Ovary (tissue), 3 donors: ENCODE data around the gene SMIM7.

ENCODE experiments used
- EP300 ChIP-seq: sonication (generic); formaldehyde crosslinking; IDR thresholded peaks from one replicate; pipeline ENCODE4 v1.6.1; 2017; ENCODE audit warnings: antibody characterized with exemption
- TF ChIP-seq, protein P1 (sequence below), 3 donors: fragments of 450-650 bp in 2 of 3; fragments of 200-600 bp in 1 of 3; IDR thresholded peaks; one replicate each; pipeline versions ENCODE4 v1.5.1 to v1.8.0; 2016 to 2022; ENCODE audit warnings: antibody characterized with exemption in 3 of 3, mild to moderate bottlenecking in 1 of 3
- donor health status: DM: no; HTN: no; CAD: no.

DNA sequence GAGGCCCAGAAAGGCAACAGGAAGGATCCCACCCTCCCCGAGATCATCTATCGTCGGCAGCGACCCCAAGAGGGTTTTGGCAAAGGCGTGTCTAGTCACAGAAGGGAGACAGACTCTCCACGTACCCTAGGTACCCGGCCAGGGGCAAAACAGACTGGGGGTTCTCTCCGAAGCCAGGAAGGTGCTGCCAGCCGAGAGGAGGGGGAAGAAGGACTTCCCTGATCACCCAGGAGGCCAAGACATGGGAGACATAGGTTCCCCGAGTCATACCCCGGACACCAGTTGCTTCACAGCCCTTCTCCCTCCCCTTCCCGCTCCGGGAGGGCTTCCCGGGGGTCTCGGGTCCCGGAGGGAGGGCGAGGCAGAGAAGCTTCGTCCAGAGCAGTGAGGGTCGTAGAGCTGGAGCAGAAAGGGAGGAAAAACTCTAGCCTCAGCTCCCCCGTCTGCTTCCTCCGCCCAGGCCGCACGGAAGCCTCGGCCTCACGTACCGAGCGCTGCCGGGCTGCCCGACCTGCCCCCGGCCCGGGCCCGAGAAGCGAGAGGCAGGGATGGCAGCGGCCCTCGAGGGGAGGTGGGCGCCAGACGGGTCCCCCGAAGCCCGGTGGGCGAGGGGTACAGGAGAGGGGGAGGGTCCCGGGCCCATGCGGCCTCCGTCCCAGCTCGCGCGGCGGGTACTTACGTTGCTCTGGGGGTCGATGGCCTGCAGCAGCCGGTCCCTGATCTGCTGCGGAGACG lies 32.6 kb downstream of the SMIM7 start:
- no peak for TF ChIP-seq EP300
- TF ChIP-seq, protein P1, sequence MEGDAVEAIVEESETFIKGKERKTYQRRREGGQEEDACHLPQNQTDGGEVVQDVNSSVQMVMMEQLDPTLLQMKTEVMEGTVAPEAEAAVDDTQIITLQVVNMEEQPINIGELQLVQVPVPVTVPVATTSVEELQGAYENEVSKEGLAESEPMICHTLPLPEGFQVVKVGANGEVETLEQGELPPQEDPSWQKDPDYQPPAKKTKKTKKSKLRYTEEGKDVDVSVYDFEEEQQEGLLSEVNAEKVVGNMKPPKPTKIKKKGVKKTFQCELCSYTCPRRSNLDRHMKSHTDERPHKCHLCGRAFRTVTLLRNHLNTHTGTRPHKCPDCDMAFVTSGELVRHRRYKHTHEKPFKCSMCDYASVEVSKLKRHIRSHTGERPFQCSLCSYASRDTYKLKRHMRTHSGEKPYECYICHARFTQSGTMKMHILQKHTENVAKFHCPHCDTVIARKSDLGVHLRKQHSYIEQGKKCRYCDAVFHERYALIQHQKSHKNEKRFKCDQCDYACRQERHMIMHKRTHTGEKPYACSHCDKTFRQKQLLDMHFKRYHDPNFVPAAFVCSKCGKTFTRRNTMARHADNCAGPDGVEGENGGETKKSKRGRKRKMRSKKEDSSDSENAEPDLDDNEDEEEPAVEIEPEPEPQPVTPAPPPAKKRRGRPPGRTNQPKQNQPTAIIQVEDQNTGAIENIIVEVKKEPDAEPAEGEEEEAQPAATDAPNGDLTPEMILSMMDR (IDR thresholded peaks at IDR 0.05): no peak
